Medulla oblongata (tissue), 1 donor: ENCODE results near the gene PRR22.
"Not testable (repeated sequence)": the region's sequence is repeated elsewhere in the genome, so short reads cannot be mapped to it uniquely, and the experiment has no call there.

ENCODE experiments used
- DNase-seq: peaks from one replicate; pipeline ENCODE4 v3.0.0-alpha.2; 2015; ENCODE audit errors: extremely low spot score

Gene PRR22

DNA sequence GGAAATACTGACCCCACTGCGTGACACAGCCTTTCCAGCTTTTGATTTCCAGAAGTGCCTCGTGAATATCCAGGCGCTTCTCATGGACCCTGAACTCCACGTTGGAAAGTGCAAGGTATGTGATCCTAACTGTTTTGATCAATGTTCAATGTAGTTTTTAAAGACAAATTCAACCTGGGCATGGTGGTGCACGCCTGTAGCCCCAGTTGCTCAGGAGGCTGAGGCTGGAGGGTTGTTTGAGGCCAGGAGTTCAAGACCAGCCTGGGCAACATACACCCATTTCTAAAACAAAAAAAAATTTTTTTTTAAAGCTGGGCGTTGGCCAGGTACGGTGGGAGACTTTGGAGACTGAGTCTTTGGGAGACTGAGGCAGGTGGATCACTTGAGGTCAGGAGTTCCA, 32.8 kb downstream of the PRR22 start:
- DNase-seq: no peak

DNA sequence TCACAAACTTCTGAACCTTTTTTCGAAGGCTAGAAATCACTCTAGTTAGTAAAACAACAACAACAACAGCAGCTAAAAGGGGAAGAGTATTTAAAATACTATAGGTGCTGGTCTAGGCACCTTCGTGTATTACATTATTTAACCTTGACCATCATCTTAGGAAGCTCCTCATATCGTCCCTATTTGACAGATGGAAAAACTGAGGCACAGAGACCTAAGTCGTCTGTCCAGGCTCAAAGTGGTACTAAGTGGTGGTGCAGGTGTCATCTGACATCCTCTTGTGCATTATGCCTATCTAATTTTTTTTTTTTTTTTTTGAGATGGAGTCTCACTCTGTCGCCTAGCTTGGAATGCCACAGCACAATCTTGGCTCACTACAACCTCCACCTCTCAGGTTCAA, 35.0 kb downstream of the PRR22 start:
- DNase-seq: no peak

- DNase-seq: not testable (repeated sequence)
Measured at GRCh38 chr19:5748920-5749319, 35.6 kb downstream of the PRR22 start.

DNA sequence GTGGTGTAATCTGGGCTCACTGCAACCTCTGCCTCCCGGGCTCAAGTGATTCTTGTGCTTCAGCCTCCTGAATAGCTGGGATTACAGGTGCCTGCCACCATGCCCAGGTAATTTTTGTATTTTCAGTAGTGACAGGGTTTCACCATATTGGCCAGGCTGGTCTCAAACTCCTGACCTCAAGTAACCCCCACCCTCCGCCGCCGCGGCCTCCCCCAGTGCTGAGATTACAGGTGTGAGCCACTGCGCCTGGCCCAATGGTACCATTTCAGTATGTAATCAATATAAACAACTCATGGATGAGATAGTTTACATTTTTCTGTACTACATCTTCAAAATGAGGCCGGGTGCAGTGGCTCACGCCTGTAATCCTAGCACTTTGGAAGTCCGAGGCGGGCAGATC, 39.5 kb downstream of the PRR22 start:
- not testable (repeated sequence) for DNase-seq

DNA sequence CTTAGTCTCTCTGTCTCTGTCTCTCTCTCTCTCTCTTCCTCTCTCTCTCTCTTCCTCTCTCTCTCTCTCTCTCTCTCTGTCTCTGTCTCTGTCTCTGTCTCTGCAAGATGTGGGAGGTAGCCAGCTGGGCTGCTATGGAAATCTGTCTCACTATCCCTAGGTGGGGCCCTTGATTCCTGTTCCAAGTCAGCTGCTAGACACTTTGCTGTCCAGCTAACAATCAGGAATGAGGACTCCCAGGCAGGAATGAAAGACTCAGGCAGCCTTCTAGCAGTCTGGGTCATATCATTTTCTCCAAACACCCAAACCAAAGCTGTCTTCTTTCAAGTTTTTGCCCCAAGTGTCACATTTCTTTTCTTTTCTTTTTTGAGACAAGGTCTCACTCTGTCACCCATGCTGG, 40.9 kb downstream of the PRR22 start:
- DNase-seq: no peak

- DNase-seq: no peak
Measured at GRCh38 chr19:5742051-5742450, 42.5 kb downstream of the PRR22 start.

DNA sequence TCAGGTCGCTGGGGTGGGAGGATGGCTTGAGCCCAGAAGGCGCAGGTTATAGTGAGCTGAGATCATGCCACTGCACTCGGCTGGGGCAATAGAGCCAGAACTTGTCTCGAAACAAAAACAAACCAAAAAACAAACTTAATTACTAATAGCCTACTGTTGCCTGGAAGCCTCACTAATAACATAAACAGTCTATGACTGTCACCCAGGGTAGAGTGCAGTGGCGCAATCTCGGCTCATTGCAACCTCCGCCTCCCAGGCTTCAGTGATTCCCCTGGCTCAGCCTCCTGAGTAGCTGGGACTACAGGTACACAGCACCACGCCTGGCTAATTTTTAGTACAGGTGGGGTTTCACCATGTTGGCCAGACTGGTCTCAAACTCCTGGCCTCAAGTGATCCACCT, 46.1 kb downstream of the PRR22 start:
- no peak for DNase-seq

DNA sequence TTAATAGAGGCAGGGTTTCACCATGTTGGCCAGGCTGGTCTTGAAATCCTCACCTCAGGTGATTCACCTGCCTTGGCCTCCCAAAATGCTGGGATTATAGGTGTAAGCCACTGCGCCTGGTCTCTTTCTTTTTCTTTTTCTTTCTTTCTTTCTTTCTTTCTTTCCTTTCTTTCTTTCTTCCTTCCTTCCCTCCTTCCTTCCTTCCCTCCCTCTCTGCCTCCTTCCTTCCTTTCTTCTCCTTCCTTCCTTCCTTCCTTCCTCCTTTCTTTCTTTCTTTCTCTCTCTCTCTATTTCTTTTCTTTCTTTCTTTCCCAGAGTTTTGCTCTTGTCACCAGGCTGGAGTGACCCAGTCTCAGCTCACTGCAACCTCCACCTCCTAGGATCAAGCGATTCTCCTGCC, 51.4 kb downstream of the PRR22 start:
- not testable (repeated sequence) for DNase-seq
